Erythroblast (primary cell): ENCODE data around the gene TMEM221.

ENCODE experiments used
- GATA1 ChIP-seq: IDR thresholded peaks from 2 replicates; pipeline ENCODE4 v1.6.1; 2011; ENCODE audit warnings: low read depth, mild to moderate bottlenecking, control low read depth, low read length, moderate library complexity
- POLR2A ChIP-seq: IDR thresholded peaks from 2 replicates; pipeline ENCODE4 v1.6.1; 2011; ENCODE audit warnings: mild to moderate bottlenecking, low read length

DNA sequence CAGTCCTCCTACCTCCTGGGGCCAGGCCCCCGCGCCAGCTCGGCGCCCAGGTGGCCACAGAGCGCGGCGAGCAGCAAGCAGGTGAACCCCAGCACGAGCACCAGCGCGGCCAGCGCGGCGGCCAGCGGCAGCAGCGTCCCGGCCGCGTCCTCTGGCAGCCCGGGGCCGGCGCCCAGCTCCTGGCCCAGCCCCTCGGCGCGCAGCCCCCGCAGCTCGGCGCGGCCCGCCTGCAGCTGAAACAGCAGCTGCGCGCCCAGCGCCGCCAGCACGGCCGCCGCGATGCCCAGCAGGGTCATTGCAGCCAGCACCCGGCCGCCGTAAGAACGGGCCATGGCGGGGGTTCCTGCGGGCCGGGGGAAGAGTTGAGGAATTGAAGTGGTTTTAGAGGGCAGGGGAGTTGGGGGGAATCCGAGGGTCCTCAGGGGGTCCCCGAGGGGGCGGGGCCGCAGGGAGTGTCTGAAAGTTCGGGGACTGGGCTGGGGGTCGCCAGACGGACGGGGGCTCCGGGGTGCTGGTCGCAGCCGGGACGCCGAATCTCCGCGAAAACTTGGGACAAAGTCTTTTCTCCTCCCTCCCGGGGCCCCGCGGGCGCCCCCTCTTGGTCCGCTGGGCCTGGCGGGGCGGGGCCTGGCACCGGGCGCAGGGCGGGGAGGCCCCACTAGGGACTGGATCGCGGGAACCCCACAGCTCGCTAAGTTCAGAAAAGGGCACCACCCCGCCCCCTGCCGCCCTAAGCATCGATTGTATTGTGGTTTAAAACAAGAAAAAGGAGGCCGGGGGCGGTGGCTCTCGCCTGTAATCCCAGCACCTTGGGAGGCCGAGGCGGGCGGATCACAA, at the start of gene TMEM221:
- TF ChIP-seq POLR2A (no peak), GATA1 (no peak)
